ENCODE results near the gene CRYBG1. TPM values are rescaled to one million over a fixed set of nuclear protein-coding genes. Genes with fewer than 3 reads are reported as not detected.

Gene CRYBG1
- total and polyA plus RNA-seq, 2 donors (not counting 3 experiments of a cell fraction or from before 2014, with no cell fraction given) = 4.1 to 30.1 TPM

DNA sequence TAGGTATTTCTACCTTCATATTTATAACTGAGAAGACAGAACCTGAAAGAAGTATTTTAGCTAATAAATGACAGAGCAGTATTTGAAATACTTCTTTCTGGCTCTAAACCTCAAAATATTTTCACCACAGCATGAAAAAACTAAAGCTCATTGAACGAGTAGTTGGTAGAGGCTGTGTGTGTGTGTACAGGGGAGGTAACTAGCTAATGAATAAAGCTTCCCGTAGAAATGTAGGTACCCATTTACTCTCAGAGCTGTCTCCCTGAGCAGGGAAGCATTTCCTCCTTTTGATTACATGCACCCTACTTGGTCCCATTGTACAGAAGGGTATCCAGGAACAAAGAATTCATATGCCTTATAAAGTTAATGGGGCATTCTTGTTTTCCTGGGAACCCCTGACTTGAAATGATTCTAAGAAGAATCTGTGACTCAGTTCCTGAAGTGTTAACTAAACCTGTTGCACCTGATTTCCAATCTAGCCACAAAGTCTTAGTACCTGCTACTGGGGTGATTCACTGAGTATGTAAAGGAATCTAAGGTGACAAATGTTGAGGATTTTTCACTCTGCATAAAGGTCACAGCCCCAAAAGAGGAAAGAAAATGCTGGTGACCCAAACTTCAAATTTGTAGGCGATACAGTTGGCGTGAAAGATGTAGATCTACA, 12.5 kb downstream of the CRYBG1 start:
- no peak overlapping the region for H3K4me2 ChIP-seq (ENCODE audit: insufficient read depth, low read length)
- H3K27ac ChIP-seq (ENCODE audit: insufficient read depth, low read depth, low read length) = no peak overlapping the region
- no peaks in the 10 kb centered on the region for H4K20me1 ChIP-seq (replicated peaks; ENCODE audit: control insufficient read depth, extremely low read depth, insufficient read depth, low read length)
- dilution Hi-C loops (cut with MboI; ENCODE audit: extremely low pct_ligation_motif_present, low sequenced_read_pairs) (no loop called here), intact Hi-C loops (cut with micrococcal nuclease) (no loop called here)
- H3K9ac ChIP-seq (replicated peaks; ENCODE audit: extremely low read depth, insufficient read depth, low read length) = no peak overlapping the region
- no peaks in the 10 kb centered on the region for H3K9me3 ChIP-seq (replicated peaks; ENCODE audit: control insufficient read depth, insufficient read depth, low read length)
- H3K36me3 ChIP-seq (ENCODE audit: control insufficient read depth in 2 of 2, extremely low read depth in 1 of 2, insufficient read depth in 2 of 2, low read length in 2 of 2) = no peaks in the 10 kb centered on the region
- no peak for FAIRE-seq
- CTCF ChIA-PET = interaction anchor here (0.5 to 2.3 kb wide), 3 partner anchors 12 to 40 kb away, joined by 3 to 10 read pairs (median 3); partner anchors contain the start of gene CRYBG1
- no peaks in the 10 kb centered on the region for H3K9me1 ChIP-seq (replicated peaks; ENCODE audit: control insufficient read depth, extremely low read depth, insufficient read depth, low read length)
- H3K27me3 ChIP-seq (ENCODE audit: control insufficient read depth in 2 of 2, insufficient read depth in 2 of 2, low read length in 2 of 2) = peaks cover 11% of the 10 kb centered on the region in 2 experiments
- no peaks in the 10 kb centered on the region for H3K79me2 ChIP-seq (ENCODE audit: control insufficient read depth, insufficient read depth, low read length)
- BruUV-seq (replicated peaks) = no TSS peak
- no peak for TF ChIP-seq JUN (IDR thresholded peaks at IDR 0.05; ENCODE audit: borderline replicate concordance, insufficient read depth, insufficient read length, low read depth)
- no peak for TF ChIP-seq POLR2A (IDR thresholded peaks at IDR 0.05; ENCODE audit: low read depth, low read length)
- no peak overlapping the region for H3K4me3 ChIP-seq (replicated peaks in 1 of 3; ENCODE audit: insufficient read depth in 1 of 3, low read depth in 1 of 3, low read length in 3 of 3)
- POLR2A ChIA-PET = no interaction called here
- H2AFZ ChIP-seq (ENCODE audit: low read depth, low read length) = no peak overlapping the region
- H3K4me1 ChIP-seq (ENCODE audit: control insufficient read depth, extremely low read depth, insufficient read depth, low read length) = peaks cover 9% of the 10 kb centered on the region
- no peak for DNase-seq (ENCODE audit: low read depth, low spot score)

DNA sequence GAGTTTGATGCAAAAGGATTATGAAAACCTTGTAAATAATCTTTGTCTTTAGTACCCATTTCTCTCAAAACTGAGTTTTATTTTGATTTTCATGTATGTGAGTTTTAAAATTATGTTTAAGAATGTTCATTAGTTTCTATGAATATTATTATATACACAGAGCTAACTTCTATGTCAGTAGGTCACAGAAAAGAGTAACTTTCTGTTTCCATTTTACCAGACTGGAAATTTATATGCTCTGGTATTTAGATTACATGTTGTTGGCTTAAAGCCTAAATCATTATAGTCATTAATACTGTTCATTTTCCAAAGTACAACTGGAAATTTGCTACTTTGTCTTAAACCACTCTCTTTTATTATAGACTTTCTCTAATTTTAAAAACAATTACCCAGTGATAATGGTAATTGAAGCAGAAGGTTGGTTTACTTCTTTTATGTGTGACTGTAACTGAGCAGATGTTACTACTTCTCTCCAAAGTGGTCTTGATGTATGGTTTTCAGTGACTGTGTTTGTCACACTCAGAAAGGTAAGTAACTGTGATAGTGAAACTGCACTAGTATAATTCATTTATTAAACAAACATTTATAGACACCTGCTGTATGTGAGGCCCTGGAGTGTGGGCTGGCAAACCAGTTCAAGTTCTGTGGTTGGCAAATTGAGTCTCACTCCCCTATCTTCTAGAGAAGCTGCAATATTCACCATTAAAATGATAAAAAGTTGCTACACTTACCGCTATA, 13.2 kb downstream of the CRYBG1 start:
- no peak overlapping the region for H3K27ac ChIP-seq (ENCODE audit: insufficient read depth, low read depth, low read length)
- no peaks in the 10 kb centered on the region for H4K20me1 ChIP-seq (replicated peaks; ENCODE audit: control insufficient read depth, extremely low read depth, insufficient read depth, low read length)
- DNase-seq (ENCODE audit: low read depth, low spot score) = no peak
- no peak for FAIRE-seq
- intact Hi-C loops (cut with micrococcal nuclease) = no loop called here
- peaks cover 8 to 11% of the 10 kb centered on the region in 2 experiments for H3K27me3 ChIP-seq (ENCODE audit: control insufficient read depth in 2 of 2, insufficient read depth in 2 of 2, low read length in 2 of 2)
- H3K79me2 ChIP-seq (ENCODE audit: control insufficient read depth, insufficient read depth, low read length) = no peaks in the 10 kb centered on the region
- TF ChIP-seq FOS (IDR thresholded peaks at IDR 0.05; ENCODE audit: borderline replicate concordance, insufficient read depth, low read length) (no peak), GATA2 (IDR thresholded peaks at IDR 0.05; ENCODE audit: insufficient read depth, insufficient read length, low read depth, low read length) (no peak), EZH2 (IDR thresholded peaks at IDR 0.05; ENCODE audit: borderline replicate concordance, low read depth, low read length, severe bottlenecking) (no peak), JUN (IDR thresholded peaks at IDR 0.05; ENCODE audit: borderline replicate concordance, insufficient read depth, insufficient read length, low read depth) (no peak), POLR2AphosphoS5 (IDR thresholded peaks at IDR 0.05; ENCODE audit: insufficient read depth, low read depth, low read length) (no peak), MYC (IDR thresholded peaks at IDR 0.05; ENCODE audit: low read depth, low read length) (no peak), POLR2A (IDR thresholded peaks at IDR 0.05; ENCODE audit: low read depth, low read length) (no peak)
- TF ChIP-seq, protein P1, sequence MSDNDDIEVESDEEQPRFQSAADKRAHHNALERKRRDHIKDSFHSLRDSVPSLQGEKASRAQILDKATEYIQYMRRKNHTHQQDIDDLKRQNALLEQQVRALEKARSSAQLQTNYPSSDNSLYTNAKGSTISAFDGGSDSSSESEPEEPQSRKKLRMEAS (IDR thresholded peaks at IDR 0.05; ENCODE audit: insufficient read depth, insufficient read length) = no peak
- TF ChIP-seq, protein P2, sequence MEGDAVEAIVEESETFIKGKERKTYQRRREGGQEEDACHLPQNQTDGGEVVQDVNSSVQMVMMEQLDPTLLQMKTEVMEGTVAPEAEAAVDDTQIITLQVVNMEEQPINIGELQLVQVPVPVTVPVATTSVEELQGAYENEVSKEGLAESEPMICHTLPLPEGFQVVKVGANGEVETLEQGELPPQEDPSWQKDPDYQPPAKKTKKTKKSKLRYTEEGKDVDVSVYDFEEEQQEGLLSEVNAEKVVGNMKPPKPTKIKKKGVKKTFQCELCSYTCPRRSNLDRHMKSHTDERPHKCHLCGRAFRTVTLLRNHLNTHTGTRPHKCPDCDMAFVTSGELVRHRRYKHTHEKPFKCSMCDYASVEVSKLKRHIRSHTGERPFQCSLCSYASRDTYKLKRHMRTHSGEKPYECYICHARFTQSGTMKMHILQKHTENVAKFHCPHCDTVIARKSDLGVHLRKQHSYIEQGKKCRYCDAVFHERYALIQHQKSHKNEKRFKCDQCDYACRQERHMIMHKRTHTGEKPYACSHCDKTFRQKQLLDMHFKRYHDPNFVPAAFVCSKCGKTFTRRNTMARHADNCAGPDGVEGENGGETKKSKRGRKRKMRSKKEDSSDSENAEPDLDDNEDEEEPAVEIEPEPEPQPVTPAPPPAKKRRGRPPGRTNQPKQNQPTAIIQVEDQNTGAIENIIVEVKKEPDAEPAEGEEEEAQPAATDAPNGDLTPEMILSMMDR (IDR thresholded peaks at IDR 0.05; ENCODE audit: extremely low read depth in 1 of 2, insufficient read depth in 1 of 2, low read depth in 1 of 2, low read length in 2 of 2) = no peak
- H3K36me3 ChIP-seq (ENCODE audit: control insufficient read depth in 2 of 2, extremely low read depth in 1 of 2, insufficient read depth in 2 of 2, low read length in 2 of 2) = no peaks in the 10 kb centered on the region
- H3K9me1 ChIP-seq (replicated peaks; ENCODE audit: control insufficient read depth, extremely low read depth, insufficient read depth, low read length) = no peaks in the 10 kb centered on the region
- no peak overlapping the region for H3K4me2 ChIP-seq (ENCODE audit: insufficient read depth, low read length)
- BruUV-seq (replicated peaks) = no TSS peak
- no peak overlapping the region for H3K4me3 ChIP-seq (replicated peaks in 1 of 3; ENCODE audit: insufficient read depth in 1 of 3, low read depth in 1 of 3, low read length in 3 of 3)
- ChIA-PET POLR2A (no interaction called here), CTCF (interaction anchor here (2.3 kb wide), 1 partner anchor 13 kb away, joined by 10 read pairs; the partner anchor contains the start of gene CRYBG1)
- H2AFZ ChIP-seq (ENCODE audit: low read depth, low read length) = no peak overlapping the region
- H3K4me1 ChIP-seq (ENCODE audit: control insufficient read depth, extremely low read depth, insufficient read depth, low read length) = peaks cover 9% of the 10 kb centered on the region
- no peaks in the 10 kb centered on the region for H3K9me3 ChIP-seq (replicated peaks; ENCODE audit: control insufficient read depth, insufficient read depth, low read length)
- dilution Hi-C loops (cut with MboI; ENCODE audit: extremely low pct_ligation_motif_present, low sequenced_read_pairs) = no loop called here
- H3K9ac ChIP-seq (replicated peaks; ENCODE audit: extremely low read depth, insufficient read depth, low read length) = no peak overlapping the region
